Kidney (tissue), 14 donors: ENCODE results near the gene PGP. TPM values are rescaled to one million over a fixed set of nuclear protein-coding genes. Genes with fewer than 3 reads are reported as not detected.

ENCODE experiments used
- DNase-seq, 5 donors: peaks; one replicate each; pipeline ENCODE4 v3.0.0-alpha.2; 2013 to 2020
- FAIRE-seq: peaks from 2 replicates; lab custom pipeline; 2012; peaks lifted over from hg19 to GRCh38; lab: Jason Lieb, UNC
- H3K27ac ChIP-seq, 2 donors: one replicate each; pipeline ENCODE4 v1.7.0; 2013; ENCODE audit warnings: low read depth in 2 of 2, low read length in 2 of 2, inconsistent platforms in 1 of 2
- H3K27me3 ChIP-seq: one replicate; pipeline ENCODE4 v1.7.1; 2013; ENCODE audit warnings: low read length, inconsistent platforms; ENCODE audit not compliant: control insufficient read depth, insufficient read depth
- H3K36me3 ChIP-seq, 3 donors: one replicate each; pipeline versions ENCODE4 v1.7.0 to v1.7.1; 2013; ENCODE audit warnings: low read length in 3 of 3, control low read depth in 1 of 3, inconsistent platforms in 1 of 3; ENCODE audit not compliant: insufficient read depth in 3 of 3, control insufficient read depth in 2 of 3
- H3K4me1 ChIP-seq, 3 donors: one replicate each; pipeline versions ENCODE4 v1.7.0 to v1.7.1; 2013; ENCODE audit warnings: low read length in 3 of 3, inconsistent platforms in 1 of 3, low read depth in 1 of 3; ENCODE audit not compliant: control insufficient read depth in 2 of 3, insufficient read depth in 2 of 3
- H3K4me3 ChIP-seq, 3 donors: one replicate each; pipeline versions ENCODE4 v1.7.0 to v1.8.1; 2013; ENCODE audit warnings: low read length in 3 of 3, control low read depth in 1 of 3, inconsistent platforms in 1 of 3
- H3K9ac ChIP-seq, 3 donors: one replicate each; pipeline versions ENCODE4 v1.7.0 to v1.7.1; 2013; ENCODE audit warnings: low read length in 3 of 3, control low read depth in 1 of 3, inconsistent platforms in 1 of 3
- H3K9me3 ChIP-seq, 3 donors: one replicate each; pipeline versions ENCODE4 v1.7.0 to v1.7.1; 2013; ENCODE audit warnings: low read length in 3 of 3, control low read depth in 1 of 3, inconsistent platforms in 1 of 3; ENCODE audit not compliant: control insufficient read depth in 2 of 3, insufficient read depth in 1 of 3
- CTCF ChIP-seq: IDR thresholded peaks from 3 replicates; pipeline ENCODE4 v1.5.1; 2012; ENCODE audit warnings: mild to moderate bottlenecking, moderate library complexity, borderline replicate concordance; ENCODE audit not compliant: insufficient read depth; ENCODE audit errors: extremely low read depth
- intact Hi-C: fragments of 100-400 bp; cut with DNase I; formaldehyde crosslinking; loops from one replicate; pipeline ENCODE4 v1.11.1; 2022
- polyA plus RNA-seq: library from polyadenylated mRNA; stranded (reverse); fragments of 350-450 nt; fragmentation: Illumina TruSeq; extraction: RNeasy Lipid Tissue Mini Kit (QIAGEN cat#74804); gene quantifications from one replicate; pipeline ENCODE4 v1.2.3, GENCODE V29; 2014; ENCODE audit warnings: low read depth, low replicate concordance; ENCODE audit not compliant: insufficient read depth
- total RNA-seq: library from RNA; stranded (reverse); fragmentation: NEBNext Ultra II Directional; extraction: Animal tissue kit (Norgen Biotek cat#: 25700); gene quantifications from one replicate; pipeline ENCODE4 v1.2.1, GENCODE V29; 2021
- donor health status: control.
- donor health status: control.
- donor health status: control.
- donor health status: control.
- donor health status: control.
- donor health status: DM: yes; HTN: yes; CAD: no.
- donor health status: Normal renal cell carcinoma (clear cell type).

The PGP gene
- total and polyA plus RNA-seq, 2 donors from 2014 or later, result 13.5 to 21.2 TPM

DNA sequence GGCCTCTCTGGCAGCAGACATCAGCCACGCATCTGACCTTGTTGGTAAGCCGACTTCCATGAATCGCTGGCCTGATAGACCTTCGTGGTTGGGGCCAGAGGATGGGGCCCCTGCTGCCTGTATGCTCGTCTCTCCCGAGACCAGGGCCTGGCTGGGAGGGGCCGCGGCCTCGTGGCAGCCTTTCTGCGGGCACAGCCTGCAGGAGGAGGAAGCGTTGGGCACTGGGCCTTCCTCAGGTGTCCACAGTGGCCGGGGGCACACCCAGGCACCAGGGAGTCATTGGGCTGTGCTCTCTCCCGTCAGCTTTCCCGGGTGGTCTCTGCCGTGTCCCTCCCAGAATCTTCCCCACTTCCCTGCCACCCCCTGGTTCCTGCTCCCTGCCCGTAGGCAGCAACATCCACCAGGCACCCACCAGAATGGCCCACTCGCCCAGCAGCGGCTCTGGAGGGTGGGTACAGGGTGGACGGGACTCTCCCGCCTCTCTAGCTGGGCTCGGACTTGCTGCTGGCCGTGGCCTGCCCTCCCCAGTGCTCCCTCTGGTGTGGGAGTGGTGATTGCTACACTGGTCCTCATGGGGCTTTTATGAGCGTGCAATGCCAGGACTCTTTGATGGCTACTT, 15.1 kb upstream of the PGP start:
- no peak for DNase-seq

DNA sequence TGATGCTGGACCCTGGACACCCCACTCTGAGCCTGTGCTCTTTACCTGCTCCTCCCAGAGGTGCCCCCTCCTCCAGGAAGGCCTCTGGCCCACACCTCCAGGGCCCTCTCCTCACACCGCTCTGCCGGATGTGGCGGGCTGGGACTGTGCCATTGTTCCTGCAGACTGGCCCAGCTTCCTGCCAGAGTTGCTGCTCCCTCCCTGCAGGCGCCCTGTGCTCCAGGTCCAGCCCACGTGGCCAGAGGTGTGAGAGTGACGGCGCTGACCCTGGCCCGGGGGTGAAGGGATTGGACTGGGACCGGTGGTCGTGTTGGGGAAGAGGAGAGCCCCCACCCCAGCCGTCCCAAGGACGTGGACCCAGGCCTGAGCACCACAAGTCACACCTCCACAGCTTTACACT, 14.5 kb upstream of the PGP start:
- intact Hi-C loops, result no loop called here
- FAIRE-seq (no peak), DNase-seq (no peak)
- peaks cover 0 to 28% (median 10%) of the 10 kb centered on the region in 3 donors for H3K36me3 ChIP-seq
- no peaks in the 10 kb centered on the region for H3K9me3 ChIP-seq
- TF ChIP-seq CTCF, result no peak
- H3K27ac ChIP-seq, result no peak overlapping the region
- peaks cover 0 to 6% (median 3%) of the 10 kb centered on the region in 3 donors for H3K4me1 ChIP-seq
- no peaks in the 10 kb centered on the region for H3K27me3 ChIP-seq
- H3K4me3 ChIP-seq, result no peak overlapping the region
- no peak overlapping the region for H3K9ac ChIP-seq

More for the DNA sequence above, 15.1 kb upstream of the PGP start:
- Histone ChIP-seq H3K27ac (no peak overlapping the region), H3K4me3 (no peak overlapping the region), H3K4me1 (peaks cover 0 to 4% (median 3%) of the 10 kb centered on the region in 3 donors), H3K27me3 (no peaks in the 10 kb centered on the region), H3K36me3 (peaks cover 0 to 32% (median 10%) of the 10 kb centered on the region in 3 donors), H3K9ac (no peak overlapping the region), H3K9me3 (no peaks in the 10 kb centered on the region)
- no peak for TF ChIP-seq CTCF
- FAIRE-seq, result no peak
- intact Hi-C loops, result no loop called here

- H3K9ac ChIP-seq, result no peak overlapping the region
- no peak overlapping the region for H3K4me3 ChIP-seq
- no peaks in the 10 kb centered on the region for H3K9me3 ChIP-seq
- H3K4me1 ChIP-seq, result peaks cover 0 to 6% (median 3%) of the 10 kb centered on the region in 3 donors
- no peak for TF ChIP-seq CTCF
- intact Hi-C loops, result no loop called here
- DNase-seq (peak in 1 of 5 donors; percentile 64), FAIRE-seq (no peak)
- H3K36me3 ChIP-seq, result peaks cover 0 to 26% (median 10%) of the 10 kb centered on the region in 3 donors
- H3K27ac ChIP-seq, result no peak overlapping the region
- H3K27me3 ChIP-seq, result no peaks in the 10 kb centered on the region
These were observed 13.7 kb upstream of the PGP start for GRCh38 chr16:2228161-2228824.
